Neuronal stem cell (in vitro differentiated cells): ENCODE data around the gene CSDE1.

ENCODE experiments used
- DNase-seq: peaks from one replicate; pipeline ENCODE4 v3.0.0-alpha.2; 2013; ENCODE audit warnings: low spot score
- H2AFZ ChIP-seq: one replicate; pipeline ENCODE4 v1.6.1; 2013; ENCODE audit warnings: mild to moderate bottlenecking, low read length, inconsistent platforms
- H2AK5ac ChIP-seq: 2 replicates; pipeline ENCODE4 v1.6.1; 2013; ENCODE audit warnings: low read depth, mild to moderate bottlenecking, inconsistent platforms, low read length, moderate library complexity, mixed read lengths
- H2BK120ac ChIP-seq: 2 replicates; pipeline ENCODE4 v1.6.1; 2013; ENCODE audit warnings: low read depth, mild to moderate bottlenecking, inconsistent platforms, low read length, moderate library complexity, mixed read lengths
- H2BK12ac ChIP-seq: one replicate; pipeline ENCODE4 v1.6.1; 2013; ENCODE audit warnings: low read length, inconsistent platforms
- H2BK15ac ChIP-seq: 2 replicates; pipeline ENCODE4 v1.6.1; 2013; ENCODE audit warnings: mild to moderate bottlenecking, low read length, inconsistent platforms, mixed read lengths
- H2BK5ac ChIP-seq: one replicate; pipeline ENCODE4 v1.6.1; 2013; ENCODE audit warnings: inconsistent platforms, mild to moderate bottlenecking, low read length, moderate library complexity
- H3K14ac ChIP-seq: one replicate; pipeline ENCODE4 v1.6.1; 2013; ENCODE audit warnings: low read length, inconsistent platforms
- H3K18ac ChIP-seq: 2 replicates; pipeline ENCODE4 v1.6.1; 2013; ENCODE audit warnings: low read length, inconsistent platforms
- H3K23ac ChIP-seq: 2 replicates; pipeline ENCODE4 v1.6.1; 2013; ENCODE audit warnings: low read depth, mild to moderate bottlenecking, mixed read lengths, low read length, inconsistent platforms; ENCODE audit not compliant: poor library complexity
- H3K27ac ChIP-seq: replicated peaks from 3 replicates; pipeline ENCODE4 v1.5.1; 2013; ENCODE audit warnings: low read length, inconsistent platforms
- H3K27me3 ChIP-seq, 3 experiments: 2 replicates each; pipeline ENCODE4 v1.6.1; 2013; ENCODE audit warnings: low read length in 3 of 3, mild to moderate bottlenecking in 2 of 3, inconsistent platforms in 1 of 3, low read depth in 1 of 3, mixed read lengths in 1 of 3, moderate library complexity in 1 of 3; ENCODE audit not compliant: control insufficient read depth in 3 of 3, insufficient read depth in 3 of 3
- H3K36me3 ChIP-seq, 2 donors: replicated peaks in 1 of 2; 2 replicates each; pipeline ENCODE4 v1.6.1; 2013; ENCODE audit warnings: low read length in 2 of 2; ENCODE audit not compliant: control insufficient read depth in 2 of 2, insufficient read depth in 2 of 2
- H3K4ac ChIP-seq: 2 replicates; pipeline ENCODE4 v1.6.1; 2013; ENCODE audit warnings: inconsistent platforms, mild to moderate bottlenecking, low read length, moderate library complexity
- H3K4me1 ChIP-seq, 2 donors: 1 replicate in 1 of 2; 2 replicates in 1 of 2; pipeline ENCODE4 v1.6.1; 2013; ENCODE audit warnings: low read length in 2 of 2, low read depth in 1 of 2; ENCODE audit not compliant: control insufficient read depth in 2 of 2, insufficient read depth in 1 of 2
- H3K4me2 ChIP-seq: one replicate; pipeline ENCODE4 v1.6.1; 2013; ENCODE audit warnings: mild to moderate bottlenecking, low read length, inconsistent platforms; ENCODE audit not compliant: insufficient read depth, poor library complexity, severe bottlenecking
- H3K4me3 ChIP-seq, 2 donors: 2 replicates each; pipeline ENCODE4 v1.5.1; 2013; ENCODE audit warnings: low read length in 2 of 2, mild to moderate bottlenecking in 2 of 2, inconsistent platforms in 1 of 2, moderate library complexity in 1 of 2
- H3K79me1 ChIP-seq: one replicate; pipeline ENCODE4 v1.6.1; 2013; ENCODE audit warnings: low read depth, mild to moderate bottlenecking, inconsistent platforms, low read length, moderate library complexity
- H3K9ac ChIP-seq: one replicate; pipeline ENCODE4 v1.6.1; 2013; ENCODE audit warnings: mild to moderate bottlenecking, low read depth, low read length, inconsistent platforms; ENCODE audit not compliant: poor library complexity
- H3K9me3 ChIP-seq, 2 donors: replicated peaks in 1 of 2; 2 replicates each; pipeline versions ENCODE3 to v1.6.1; 2013; ENCODE audit warnings: low read length in 2 of 2, mild to moderate bottlenecking in 2 of 2, inconsistent platforms in 1 of 2, low read depth in 1 of 2, mixed read lengths in 1 of 2, moderate library complexity in 1 of 2; ENCODE audit not compliant: control insufficient read depth in 2 of 2, insufficient read depth in 1 of 2
- H4K8ac ChIP-seq: one replicate; pipeline ENCODE4 v1.6.1; 2013; ENCODE audit warnings: low read depth, mild to moderate bottlenecking, inconsistent platforms, low read length, moderate library complexity
- H4K91ac ChIP-seq: one replicate; pipeline ENCODE4 v1.6.1; 2013; ENCODE audit warnings: low read length, low read depth, mild to moderate bottlenecking, inconsistent platforms; ENCODE audit not compliant: poor library complexity
- WGBS, 2 donors: extraction: QIAGEN DNeasy Blood & Tissue Kit; methylation state at CpG; one replicate each; pipeline ENCODE4 v1.1.7; 2013; ENCODE audit warnings: missing lambda C conversion rate in 2 of 2, mixed read lengths in 1 of 2; ENCODE audit not compliant: insufficient read length in 2 of 2, insufficient replicate concordance in 1 of 2; ENCODE audit errors: extremely low coverage in 2 of 2; 5-methylcytosine and 5-hydroxymethylcytosine counted together

The CSDE1 gene

GRCh38 chr1:114720492-114720891, 37.3 kb downstream of the CSDE1 start:
- no peak overlapping the region for H2BK120ac ChIP-seq
- WGBS, 2 donors: no CpG with 5 or more reads among the region's 4 CpGs
- no peak overlapping the region for H3K27ac ChIP-seq

DNA sequence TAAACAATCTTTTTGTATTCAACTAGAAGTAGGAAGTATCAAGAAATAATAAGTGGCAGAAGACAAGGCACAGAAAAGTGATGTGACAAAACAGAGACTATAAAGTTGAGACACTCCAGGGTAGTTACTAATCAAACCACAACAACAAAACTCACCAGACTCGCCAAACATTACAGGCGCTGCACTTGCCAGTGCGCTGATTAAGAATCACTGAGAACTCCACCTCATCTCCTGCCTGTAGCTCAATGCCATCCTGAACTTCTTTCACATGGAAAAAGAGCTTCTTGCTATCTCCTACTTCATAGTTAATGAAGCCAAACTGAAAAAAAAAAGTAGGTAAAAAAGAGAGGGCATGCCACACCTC, 38.4 kb downstream of the CSDE1 start:
- Histone ChIP-seq H3K27me3 (no peaks in the 10 kb centered on the region), H3K18ac (no peak overlapping the region), H3K14ac (no peak overlapping the region), H3K23ac (no peak overlapping the region), H3K4me1 (peaks cover 0 to 7% of the 10 kb centered on the region in 2 donors), H4K91ac (no peak overlapping the region), H3K9me3 (no peaks in the 10 kb centered on the region), H3K4me2 (no peak overlapping the region), H3K9ac (no peak overlapping the region), H3K4me3 (no peak overlapping the region), H3K79me1 (peaks cover 3% of the 10 kb centered on the region), H3K36me3 (peaks cover 33 to 90% of the 10 kb centered on the region in 2 donors), H2BK12ac (no peak overlapping the region), H3K4ac (no peak overlapping the region), H2BK120ac (no peak overlapping the region), H2BK5ac (no peak overlapping the region), H3K27ac (no peak overlapping the region), H2AFZ (no peak overlapping the region), H4K8ac (no peak overlapping the region), H2AK5ac (no peak overlapping the region), H2BK15ac (no peak overlapping the region)
- no peak for DNase-seq
- no CpG with 5 or more reads among the region's 3 CpGs for WGBS, 2 donors

More at GRCh38 chr1:114720492-114720891, 37.3 kb downstream of the CSDE1 start:
- Histone ChIP-seq H3K4ac (no peak overlapping the region), H2AK5ac (no peak overlapping the region), H3K14ac (no peak overlapping the region), H3K9ac (no peak overlapping the region), H4K8ac (no peak overlapping the region), H3K18ac (no peak overlapping the region), H4K91ac (no peak overlapping the region), H2AFZ (no peak overlapping the region), H2BK12ac (no peak overlapping the region), H3K27me3 (no peaks in the 10 kb centered on the region), H3K4me3 (no peak overlapping the region), H2BK5ac (no peak overlapping the region), H3K4me2 (no peak overlapping the region), H2BK15ac (no peak overlapping the region), H3K4me1 (peaks cover 0 to 7% of the 10 kb centered on the region in 2 donors), H3K79me1 (peaks cover 3% of the 10 kb centered on the region), H3K9me3 (no peaks in the 10 kb centered on the region), H3K23ac (no peak overlapping the region), H3K36me3 (peaks cover 39 to 92% of the 10 kb centered on the region in 2 donors)
- no peak for DNase-seq

GRCh38 chr1:114718661-114719423, 38.9 kb downstream of the CSDE1 start:
- H2AFZ ChIP-seq: no peak overlapping the region
- peaks cover 3% of the 10 kb centered on the region for H3K79me1 ChIP-seq
- H3K9me3 ChIP-seq: no peaks in the 10 kb centered on the region
- H2BK5ac ChIP-seq: no peak overlapping the region
- no CpG with 5 or more reads among the region's 11 CpGs for WGBS, 2 donors
- H3K4me1 ChIP-seq: peaks cover 0 to 7% of the 10 kb centered on the region in 2 donors
- H3K4ac ChIP-seq: no peak overlapping the region
- no peak overlapping the region for H2BK12ac ChIP-seq
- no peaks in the 10 kb centered on the region for H3K27me3 ChIP-seq
- H3K14ac ChIP-seq: no peak overlapping the region
- H4K8ac ChIP-seq: no peak overlapping the region
- H3K27ac ChIP-seq: no peak overlapping the region
- peaks cover 31 to 90% of the 10 kb centered on the region in 2 donors for H3K36me3 ChIP-seq
- no peak overlapping the region for H3K23ac ChIP-seq
- H3K18ac ChIP-seq: no peak overlapping the region
- H2BK15ac ChIP-seq: no peak overlapping the region
- no peak for DNase-seq
- no peak overlapping the region for H3K4me3 ChIP-seq
- H2BK120ac ChIP-seq: no peak overlapping the region
- H4K91ac ChIP-seq: no peak overlapping the region
- no peak overlapping the region for H3K4me2 ChIP-seq
- no peak overlapping the region for H3K9ac ChIP-seq
- H2AK5ac ChIP-seq: no peak overlapping the region

DNA sequence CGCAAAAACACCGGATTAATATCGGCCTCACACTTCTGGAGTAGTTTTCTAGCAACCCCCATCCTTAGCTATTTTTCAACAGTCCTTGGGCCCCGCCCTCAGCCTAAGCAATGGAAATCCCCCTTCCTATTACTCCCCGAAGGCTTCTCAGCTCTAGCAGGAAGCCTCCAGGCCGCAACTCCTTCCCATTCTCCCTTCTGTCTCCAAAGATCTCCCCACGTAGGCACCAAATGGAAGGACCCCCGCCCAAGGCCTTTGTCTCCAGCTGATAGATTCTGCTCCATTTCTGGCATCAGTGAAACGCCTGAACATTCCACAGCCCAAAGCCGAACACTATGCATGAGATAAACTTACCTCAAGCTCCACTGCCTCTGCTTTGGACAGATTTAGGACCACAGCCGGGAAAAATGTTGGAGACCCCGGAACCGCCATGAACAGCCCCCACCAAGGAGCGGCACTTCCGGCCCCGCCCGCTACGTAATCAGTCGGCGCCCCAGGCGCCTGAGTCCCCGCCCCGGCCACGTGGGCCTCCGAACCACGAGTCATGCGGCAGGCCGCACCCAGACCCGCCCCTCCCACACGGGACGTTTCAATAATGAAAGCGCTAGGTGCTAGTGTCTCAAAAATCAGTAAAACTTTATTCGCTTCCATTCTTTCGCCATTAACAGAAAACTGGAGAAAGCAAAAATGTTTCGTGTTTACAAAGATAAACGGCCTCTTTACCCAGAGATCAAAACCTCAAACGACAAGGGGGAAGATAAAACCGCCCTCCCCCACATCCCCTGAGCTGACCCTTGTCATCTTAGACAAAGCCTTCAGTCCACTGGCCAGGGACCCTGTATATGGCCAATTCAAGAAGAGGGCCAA, 41.2 kb downstream of the CSDE1 start, which contains the start of gene NRAS:
NRAS (minus strand) TSS at position 468 of the 867 bp plus-strand sequence. CDS start 611 bp downstream, outside the sequence.
- H3K36me3 ChIP-seq: peaks cover 27 to 90% of the 10 kb centered on the region in 2 donors
- no peaks in the 10 kb centered on the region for H3K27me3 ChIP-seq

More for the DNA sequence above, 41.2 kb downstream of the CSDE1 start, which contains the start of gene NRAS:
- peaks cover 0 to 7% of the 10 kb centered on the region in 2 donors for H3K4me1 ChIP-seq
- no peak within 1 kb of the TSS for H2BK5ac ChIP-seq
- peak; percentile 87 for DNase-seq
- H4K8ac ChIP-seq: no peak within 1 kb of the TSS
- H2BK12ac ChIP-seq: no peak within 1 kb of the TSS
- no peak within 1 kb of the TSS for H2BK15ac ChIP-seq
- no CpG with 5 or more reads among the region's 38 CpGs for WGBS, 2 donors
- H3K4me2 ChIP-seq: peak within 1 kb of the TSS; percentile 76
- H3K23ac ChIP-seq: no peak within 1 kb of the TSS
- H4K91ac ChIP-seq: no peak within 1 kb of the TSS
- no peak within 1 kb of the TSS for H3K14ac ChIP-seq
- H3K79me1 ChIP-seq: peaks cover 5% of the 10 kb centered on the region
- H2BK120ac ChIP-seq: no peak within 1 kb of the TSS
- no peak within 1 kb of the TSS for H3K18ac ChIP-seq
- H3K4ac ChIP-seq: no peak within 1 kb of the TSS
- no peak within 1 kb of the TSS for H2AK5ac ChIP-seq
- H2AFZ ChIP-seq: peak within 1 kb of the TSS; percentile 80
- H3K9ac ChIP-seq: peak within 1 kb of the TSS; percentile 50
- no peaks in the 10 kb centered on the region for H3K9me3 ChIP-seq
- H3K27ac ChIP-seq: peak within 1 kb of the TSS; percentile 45
- peak within 1 kb of the TSS; percentile 69 to 93 for H3K4me3 ChIP-seq
